ENCODE results near the gene GNRHR.

- TF ChIP-seq EZH2 (IDR thresholded peaks at IDR 0.05; ENCODE audit: low read length, missing control alignments), result no peak
- TF ChIP-seq CTCF (conservative IDR thresholded peaks at IDR 0.05 in 1 of 2, IDR thresholded peaks at IDR 0.05 in 1 of 2; ENCODE audit: low read depth in 1 of 2, low read length in 2 of 2), result no peak
These were observed 42.1 kb downstream of the GNRHR start for GRCh38 chr4:67712000-67712625.

All from fibroblast of lung (primary cell).